GM21528 (cell line): ENCODE results near the gene RGS12.

Experiments used
- ATAC-seq: cut with Tn5 transposase; IDR thresholded peaks from one replicate; pipeline ENCODE4 v1.9.1; 2021; ENCODE audit warnings: mild to moderate bottlenecking, moderate library complexity; ENCODE audit not compliant: unreplicated experiment, low FRiP score

The RGS12 gene

GRCh38 chr4:3269991-3270611, 22.7 kb upstream of the RGS12 start:
- no peak for ATAC-seq

- no peak for ATAC-seq
Measured at GRCh38 chr4:3271131-3271530, 21.7 kb upstream of the RGS12 start.

- ATAC-seq, result no peak
Measured at GRCh38 chr4:3276986-3277385, 15.8 kb upstream of the RGS12 start.

- no peak for ATAC-seq
Measured at GRCh38 chr4:3280466-3280865, 12.4 kb upstream of the RGS12 start.

GRCh38 chr4:3283483-3283882, 9.3 kb upstream of the RGS12 start:
- ATAC-seq, result no peak

- no peak for ATAC-seq
Measured at GRCh38 chr4:3283916-3284315, 8.9 kb upstream of the RGS12 start.

- no peak for ATAC-seq
Measured at GRCh38 chr4:3284734-3285557, 7.9 kb upstream of the RGS12 start.

GRCh38 chr4:3285558-3286334, 7.1 kb upstream of the RGS12 start:
- peak; percentile 80 for ATAC-seq

- ATAC-seq, result peak; percentile 19
Measured at GRCh38 chr4:3286335-3287175, 6.3 kb upstream of the RGS12 start.

GRCh38 chr4:3287271-3287971, 5.4 kb upstream of the RGS12 start:
- ATAC-seq, result no peak

GRCh38 chr4:3287972-3288570, 4.8 kb upstream of the RGS12 start:
- no peak for ATAC-seq

- ATAC-seq, result no peak
Measured at GRCh38 chr4:3288571-3289094, 4.2 kb upstream of the RGS12 start.

GRCh38 chr4:3290476-3290875, 2.3 kb upstream of the RGS12 start:
- no peak for ATAC-seq

- ATAC-seq, result no peak
Measured at GRCh38 chr4:3290889-3291321, 1.9 kb upstream of the RGS12 start.

GRCh38 chr4:3291411-3291968, 1.3 kb upstream of the RGS12 start:
- ATAC-seq, result no peak

- peak; percentile 17 for ATAC-seq
Measured at GRCh38 chr4:3291969-3292570, 751 bp upstream of the RGS12 start.

GRCh38 chr4:3293401-3294391, 875 bp downstream of the RGS12 start:
- no peak for ATAC-seq
